ENCODE results near the gene PA2G4.

The PA2G4 gene

GRCh38 chr12:56104109-56104814 lies at the start of gene PA2G4:
Gene PA2G4, plus strand, starts transcription at chr12:56104559. Its CDS starts 179 bp downstream, at chr12:56104738.
- TF ChIP-seq GATA2 (IDR thresholded peaks at IDR 0.05; ENCODE audit: low read depth, low read length), result no peak
- no peak for TF ChIP-seq GATA3 (IDR thresholded peaks at IDR 0.05; ENCODE audit: low read depth, low read length)

DNA sequence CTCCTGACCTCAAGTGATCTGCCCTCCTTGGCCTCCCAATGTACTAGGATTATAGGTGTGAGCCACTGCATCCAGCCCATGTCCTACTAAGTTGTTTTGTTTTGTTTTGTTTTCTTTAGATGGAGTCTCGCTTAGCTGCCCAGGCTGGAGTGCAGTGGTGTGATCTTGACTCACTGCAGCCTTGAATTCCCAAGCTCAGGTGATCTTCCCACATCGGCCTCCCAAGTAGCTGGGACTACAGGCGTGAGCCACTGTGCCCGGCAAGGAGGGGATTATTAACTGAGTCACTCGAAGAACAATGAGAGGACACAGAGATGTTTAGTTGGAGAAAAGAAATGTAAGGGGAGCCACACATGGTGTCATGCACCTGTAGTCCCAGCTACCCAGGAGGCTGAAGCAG lies 42.4 kb upstream of the PA2G4 start:
- no peak for TF ChIP-seq GATA2 (IDR thresholded peaks at IDR 0.05; ENCODE audit: low read depth, low read length)
- TF ChIP-seq GATA3 (IDR thresholded peaks at IDR 0.05; ENCODE audit: low read depth, low read length), result no peak

GRCh38 chr12:56062996-56063395 lies 41.4 kb upstream of the PA2G4 start:
- no peak for TF ChIP-seq GATA3 (IDR thresholded peaks at IDR 0.05; ENCODE audit: low read depth, low read length)
- no peak for TF ChIP-seq GATA2 (IDR thresholded peaks at IDR 0.05; ENCODE audit: low read depth, low read length)

DNA sequence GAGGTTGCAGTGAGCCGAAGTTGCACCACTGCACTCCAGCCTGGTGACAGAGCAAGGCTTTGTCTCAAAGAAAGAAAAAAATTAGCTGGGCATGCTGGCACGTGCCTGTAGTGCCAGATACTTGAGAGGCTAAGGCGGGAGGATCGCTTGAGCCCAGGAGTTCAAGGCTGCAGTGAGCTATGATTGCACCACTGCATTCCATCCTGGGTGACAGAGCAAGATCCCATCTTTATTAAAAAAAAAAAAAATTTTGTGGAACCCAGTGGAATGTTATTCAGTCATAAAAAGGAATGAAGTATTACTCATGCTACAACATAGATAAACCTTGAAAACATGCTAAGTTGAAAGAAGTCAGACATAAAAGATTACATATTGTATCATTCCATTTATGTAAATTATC lies 32.7 kb upstream of the PA2G4 start:
- TF ChIP-seq GATA3 (IDR thresholded peaks at IDR 0.05; ENCODE audit: low read depth, low read length) (no peak), GATA2 (IDR thresholded peaks at IDR 0.05; ENCODE audit: low read depth, low read length) (no peak)

GRCh38 chr12:56074396-56074795 lies 30.0 kb upstream of the PA2G4 start:
- TF ChIP-seq GATA3 (IDR thresholded peaks at IDR 0.05; ENCODE audit: low read depth, low read length) (no peak), GATA2 (IDR thresholded peaks at IDR 0.05; ENCODE audit: low read depth, low read length) (no peak)

DNA sequence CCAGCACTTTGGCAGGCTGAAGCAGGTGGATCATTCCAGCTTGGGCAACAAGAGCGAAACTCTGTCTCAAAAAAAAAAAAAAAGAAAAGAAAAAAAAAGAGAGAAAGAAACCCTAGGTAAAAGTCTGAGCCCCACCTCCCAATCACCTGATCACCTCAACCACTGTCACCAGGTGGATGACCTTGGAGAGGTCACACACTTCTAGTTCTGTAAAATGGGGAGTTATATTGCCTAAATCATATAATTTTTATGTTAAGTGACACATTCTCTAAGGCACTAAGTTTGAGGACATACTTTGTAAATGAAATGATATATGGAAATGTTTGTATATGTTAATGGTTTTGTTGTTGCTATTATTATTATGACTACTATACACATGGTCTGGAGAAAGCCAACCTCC lies 25.9 kb upstream of the PA2G4 start:
- no peak for TF ChIP-seq GATA2 (IDR thresholded peaks at IDR 0.05; ENCODE audit: low read depth, low read length)
- no peak for TF ChIP-seq GATA3 (IDR thresholded peaks at IDR 0.05; ENCODE audit: low read depth, low read length)

DNA sequence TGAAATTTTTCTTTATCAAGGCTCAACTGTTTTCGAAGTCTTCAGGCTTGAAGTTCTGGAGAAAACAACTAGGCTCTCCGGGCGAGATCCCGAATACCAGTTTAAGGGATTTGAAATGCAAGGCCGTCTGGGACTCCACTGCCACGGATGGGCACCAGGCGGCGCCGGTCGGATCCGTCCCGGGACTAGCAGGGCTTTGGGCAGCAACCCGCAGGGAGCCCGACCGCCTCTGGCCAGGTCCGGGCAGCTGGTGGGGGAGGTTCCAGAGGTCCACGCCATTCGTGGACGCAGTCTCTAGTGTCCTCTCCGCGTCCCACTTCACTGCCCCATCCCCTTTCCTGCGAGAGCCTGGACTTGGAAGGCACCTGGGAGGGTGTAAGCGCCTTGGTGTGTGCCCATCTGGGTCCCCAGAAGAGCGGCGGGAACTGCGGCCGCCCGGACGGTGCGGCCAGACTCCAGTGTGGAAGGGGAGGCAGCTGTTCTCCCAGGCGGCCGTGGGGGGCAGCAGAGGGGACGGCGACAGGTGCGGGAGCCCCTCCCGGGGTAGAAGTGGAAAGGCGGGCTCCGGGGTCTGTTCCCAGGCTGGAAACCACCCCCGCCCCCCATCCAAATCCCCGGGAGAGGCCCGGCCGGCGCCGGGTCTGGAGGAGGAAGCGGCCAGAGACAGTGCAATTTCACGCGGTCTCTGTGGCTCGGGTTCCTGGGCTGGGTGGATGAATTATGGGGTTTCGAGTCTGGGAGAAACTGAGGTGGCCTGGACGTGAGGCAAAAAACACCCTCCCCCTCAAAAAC lies 25.2 kb upstream of the PA2G4 start:
- TF ChIP-seq GATA2 (IDR thresholded peaks at IDR 0.05; ENCODE audit: low read depth, low read length) (no peak), GATA3 (IDR thresholded peaks at IDR 0.05; ENCODE audit: low read depth, low read length) (no peak)

DNA sequence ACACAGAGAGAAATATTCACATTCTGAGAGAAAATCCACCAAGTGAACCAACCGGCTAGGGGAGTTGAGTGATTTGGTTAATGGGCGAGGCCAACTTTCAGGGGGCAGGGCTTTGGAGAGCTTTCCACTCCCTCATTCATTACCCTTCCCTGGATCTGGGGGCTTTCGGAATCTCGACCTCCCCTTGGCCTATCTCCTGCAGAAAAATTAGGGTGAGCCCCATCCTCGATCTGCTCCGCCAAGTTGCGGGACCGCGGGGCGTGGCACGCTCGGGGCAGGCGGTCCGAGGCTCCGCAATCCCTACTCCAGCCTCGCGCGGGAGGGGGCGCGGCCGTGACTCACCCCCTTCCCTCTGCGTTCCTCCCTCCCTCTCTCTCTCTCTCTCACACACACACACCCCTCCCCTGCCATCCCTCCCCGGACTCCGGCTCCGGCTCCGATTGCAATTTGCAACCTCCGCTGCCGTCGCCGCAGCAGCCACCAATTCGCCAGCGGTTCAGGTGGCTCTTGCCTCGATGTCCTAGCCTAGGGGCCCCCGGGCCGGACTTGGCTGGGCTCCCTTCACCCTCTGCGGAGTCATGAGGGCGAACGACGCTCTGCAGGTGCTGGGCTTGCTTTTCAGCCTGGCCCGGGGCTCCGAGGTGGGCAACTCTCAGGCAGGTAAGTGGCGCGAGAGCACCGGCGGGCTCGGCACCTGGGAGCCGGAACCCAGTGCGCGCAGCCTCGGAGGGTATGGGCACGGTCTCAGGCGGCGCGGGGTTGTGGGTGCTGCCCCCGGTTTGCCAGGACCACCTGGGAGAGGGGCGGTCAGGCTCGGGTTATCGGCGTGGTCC lies 24.4 kb upstream of the PA2G4 start, which contains the start of gene ERBB3:
Gene ERBB3, plus strand, starts transcription at position 443 of the 833 bp plus-strand sequence. Its CDS starts 136 bp downstream, at position 579.
- TF ChIP-seq GATA3 (IDR thresholded peaks at IDR 0.05; ENCODE audit: low read depth, low read length) (no peak), GATA2 (IDR thresholded peaks at IDR 0.05; ENCODE audit: low read depth, low read length) (no peak)

DNA sequence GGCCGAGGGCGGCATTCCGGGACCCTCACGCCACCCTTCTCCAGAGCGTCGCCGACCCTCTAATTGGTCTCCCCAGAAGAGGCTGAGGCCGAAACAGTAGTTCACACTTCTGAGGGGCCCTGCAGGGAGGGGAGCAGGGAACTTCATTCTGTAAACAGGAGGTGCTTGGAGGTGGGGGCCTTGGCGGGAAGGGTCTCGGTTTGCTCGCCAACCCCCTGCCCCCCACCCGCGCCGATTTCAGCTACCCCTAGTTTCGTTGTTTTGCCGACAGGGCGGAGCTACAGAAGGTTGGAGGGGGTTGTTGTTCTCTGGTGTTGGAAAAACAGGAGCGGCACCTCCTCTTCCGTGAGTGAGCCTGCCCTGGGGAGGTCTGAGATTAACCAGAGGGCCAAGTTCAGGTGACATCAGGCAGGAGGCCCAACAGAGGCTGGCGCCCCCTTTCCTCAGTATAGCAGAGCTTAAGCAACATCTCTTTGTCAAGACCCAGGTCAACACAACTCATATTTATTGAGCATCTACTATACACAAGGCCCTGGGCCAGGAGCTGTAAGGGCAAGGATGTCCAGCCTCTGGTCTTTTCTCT lies 23.7 kb upstream of the PA2G4 start:
- TF ChIP-seq GATA2 (IDR thresholded peaks at IDR 0.05; ENCODE audit: low read depth, low read length) (no peak), GATA3 (IDR thresholded peaks at IDR 0.05; ENCODE audit: low read depth, low read length) (no peak)

GRCh38 chr12:56081393-56082347 lies 22.7 kb upstream of the PA2G4 start:
- TF ChIP-seq GATA2 (IDR thresholded peaks at IDR 0.05; ENCODE audit: low read depth, low read length) (no peak), GATA3 (IDR thresholded peaks at IDR 0.05; ENCODE audit: low read depth, low read length) (no peak)

DNA sequence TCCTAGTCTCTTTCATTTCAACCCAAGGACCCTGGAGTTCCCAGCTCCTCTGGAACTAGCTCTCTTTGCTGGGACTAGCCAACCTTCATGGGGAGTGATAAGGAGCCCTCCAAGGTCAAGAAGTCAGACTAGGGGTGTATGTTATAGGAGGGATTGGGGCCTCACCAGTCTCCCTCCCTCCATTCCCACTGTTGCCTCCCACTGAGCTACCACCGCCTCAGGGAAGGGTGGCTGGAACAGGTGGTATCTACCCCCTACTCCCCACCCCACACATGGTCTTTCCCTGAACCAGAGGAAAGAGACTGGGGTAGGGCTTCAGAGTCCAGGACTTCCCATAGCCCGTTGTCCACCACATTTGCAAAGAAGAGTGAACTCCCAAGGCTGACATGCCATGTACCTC lies 22.0 kb upstream of the PA2G4 start:
- TF ChIP-seq GATA3 (IDR thresholded peaks at IDR 0.05; ENCODE audit: low read depth, low read length) (no peak), GATA2 (IDR thresholded peaks at IDR 0.05; ENCODE audit: low read depth, low read length) (no peak)

GRCh38 chr12:56082967-56083366 lies 21.4 kb upstream of the PA2G4 start:
- TF ChIP-seq GATA2 (IDR thresholded peaks at IDR 0.05; ENCODE audit: low read depth, low read length), result no peak
- TF ChIP-seq GATA3 (IDR thresholded peaks at IDR 0.05; ENCODE audit: low read depth, low read length), result no peak

Measured in SH-SY5Y (cell line).